GM21390 (cell line): ENCODE results near the gene COL6A2.
"Not testable (repeated sequence)": the region's sequence is repeated elsewhere in the genome, so short reads cannot be mapped to it uniquely, and the experiment has no call there.

ENCODE experiments used
- ATAC-seq: cut with Tn5 transposase; IDR thresholded peaks from one replicate; pipeline ENCODE4 v1.9.1; 2021; ENCODE audit not compliant: unreplicated experiment

COL6A2 gene

GRCh38 chr21:46092811-46093667 is 4.9 kb upstream of the COL6A2 start:
- no peak for ATAC-seq

GRCh38 chr21:46093668-46094400 is 4.1 kb upstream of the COL6A2 start:
- ATAC-seq = no peak

- no peak for ATAC-seq
These were observed 3.4 kb upstream of the COL6A2 start for GRCh38 chr21:46094401-46095082.

- no peak for ATAC-seq
These were observed 2.7 kb upstream of the COL6A2 start for GRCh38 chr21:46095083-46095719.

GRCh38 chr21:46095814-46096595 is 1.9 kb upstream of the COL6A2 start:
- no peak for ATAC-seq

DNA sequence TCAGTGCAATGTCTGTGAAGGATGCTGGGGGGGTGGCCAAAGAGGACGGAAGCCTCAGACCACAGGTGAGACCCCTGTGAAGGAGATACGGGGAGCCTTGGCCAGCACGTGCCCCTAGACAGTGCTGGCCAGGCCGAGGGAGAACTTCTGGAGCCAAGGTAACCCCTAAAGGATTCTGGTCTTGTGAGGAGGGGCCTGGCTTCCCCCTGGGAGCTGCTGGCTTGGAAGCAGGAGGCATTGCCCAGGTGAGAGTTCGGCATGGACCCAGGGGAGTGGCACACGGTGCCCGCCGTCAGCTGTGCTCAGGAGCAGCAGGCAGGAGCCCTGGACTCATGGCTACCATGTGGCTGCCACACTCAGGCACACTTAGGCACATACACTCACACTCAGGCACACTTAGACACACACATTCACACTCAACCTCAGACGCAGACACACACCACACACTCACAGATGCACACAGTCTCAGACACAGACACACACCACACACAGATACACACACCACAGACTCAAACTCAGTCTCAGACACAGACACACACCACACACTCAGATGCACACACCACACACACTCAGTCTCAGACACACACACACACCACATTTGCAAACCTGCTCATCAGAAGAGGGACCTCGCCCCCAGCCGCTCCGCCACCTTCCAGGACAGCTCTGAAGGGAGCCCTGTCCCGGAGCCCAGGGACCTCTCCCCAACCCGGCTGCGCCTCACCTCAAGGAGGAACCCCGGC is 1.1 kb upstream of the COL6A2 start:
- no peak for ATAC-seq

DNA sequence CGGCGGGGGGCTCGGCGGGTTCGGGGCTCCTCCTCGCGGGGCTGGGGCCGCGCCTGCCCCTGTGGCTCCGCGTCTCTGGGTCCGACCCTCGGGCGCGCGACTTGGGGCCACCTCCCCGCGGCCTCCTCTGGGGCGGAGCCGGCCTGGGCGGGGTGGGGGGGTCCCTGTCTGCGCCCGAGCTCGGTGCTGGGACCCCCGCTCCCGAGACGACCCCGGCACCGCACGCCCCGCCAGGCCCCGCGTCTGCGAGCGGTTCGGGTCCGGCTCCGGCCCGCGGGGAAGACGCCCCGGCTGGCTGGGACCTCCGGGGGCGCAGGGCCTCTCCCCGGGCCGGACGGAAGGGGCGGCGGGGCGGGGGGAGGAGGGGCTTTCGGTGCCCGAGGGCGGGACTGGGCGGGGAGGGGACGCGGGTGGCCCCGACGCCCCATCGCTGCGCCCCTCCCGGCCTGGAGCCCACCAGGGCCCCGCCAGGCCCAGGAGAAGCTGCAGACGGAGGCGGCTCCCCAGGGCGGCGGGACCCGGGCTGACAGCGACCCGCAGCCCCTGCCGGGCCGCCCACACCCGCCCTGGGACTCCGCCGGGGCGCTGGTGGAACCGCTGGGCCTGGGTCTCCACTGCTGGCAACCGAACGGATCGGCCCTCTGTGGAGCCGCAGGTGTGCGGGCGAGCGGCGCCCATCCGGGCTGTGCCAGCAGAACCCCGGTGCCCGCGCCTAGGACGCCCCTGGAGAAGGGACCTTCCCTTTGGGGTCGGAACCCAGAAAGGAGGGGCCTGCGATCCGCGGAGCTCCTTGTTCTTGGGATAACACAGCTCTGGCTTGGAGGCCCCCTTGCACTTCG is 610 bp downstream of the COL6A2 start:
- ATAC-seq = no peak

DNA sequence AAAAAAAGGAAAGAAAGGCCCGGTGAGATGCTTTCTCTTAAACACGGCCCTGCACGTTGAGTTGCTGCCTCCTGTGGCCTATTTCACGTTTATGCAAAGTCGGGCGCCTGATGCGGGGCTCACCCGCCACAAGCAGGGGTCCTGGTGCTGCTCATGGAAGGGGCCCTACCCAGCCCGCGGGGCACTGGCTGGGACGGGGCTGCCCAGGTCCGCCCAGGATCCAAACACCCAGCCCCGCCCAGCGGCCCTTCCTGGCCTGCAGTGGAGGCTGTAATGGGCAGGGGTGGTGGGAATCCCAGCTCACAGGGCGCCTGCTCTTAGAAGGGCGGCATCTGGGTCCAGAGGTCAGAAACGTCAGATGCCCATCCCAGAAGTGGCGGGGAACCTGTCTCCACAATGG is 1.6 kb downstream of the COL6A2 start:
- no peak for ATAC-seq

DNA sequence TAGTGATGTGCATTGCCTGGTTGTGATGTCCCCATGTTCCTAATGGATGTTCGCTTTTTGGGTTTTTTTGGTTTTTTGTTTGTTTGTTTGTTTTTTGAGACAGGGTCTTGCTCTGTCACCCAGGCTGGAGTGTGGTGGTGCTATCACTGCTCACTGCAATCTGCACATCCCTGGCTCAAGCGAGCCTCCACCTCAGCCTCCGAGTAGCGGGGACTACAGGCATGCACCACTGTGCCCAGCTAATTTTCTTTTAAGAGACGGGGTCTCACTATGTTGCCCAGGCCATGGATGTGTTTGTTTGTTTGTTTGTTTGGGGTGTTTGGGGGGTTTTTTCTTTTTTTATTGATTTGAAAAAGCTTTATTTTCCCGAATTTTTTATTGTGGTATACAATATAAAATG is 2.1 kb downstream of the COL6A2 start:
- no peak for ATAC-seq

- ATAC-seq = no peak
These were observed 2.5 kb downstream of the COL6A2 start for GRCh38 chr21:46100426-46100825.

DNA sequence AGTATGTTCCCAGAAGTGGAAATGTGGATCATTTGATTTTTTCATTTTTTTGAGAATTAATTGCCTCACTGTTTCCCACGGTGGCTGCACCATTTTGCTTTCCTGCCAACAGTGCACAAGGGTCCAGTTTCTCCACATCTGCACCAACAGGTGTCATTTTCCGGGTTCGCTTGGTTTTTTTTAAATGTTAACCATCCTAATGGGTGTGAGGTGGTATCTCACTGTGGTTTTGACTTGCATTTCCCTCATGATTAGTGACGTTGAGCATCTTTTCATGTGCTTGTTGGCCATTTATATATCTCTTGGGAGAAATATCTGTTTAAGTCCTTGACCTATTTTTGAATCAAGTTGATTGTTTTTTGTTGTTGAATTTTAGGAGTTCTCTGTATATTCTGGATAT is 3.0 kb downstream of the COL6A2 start:
- no peak for ATAC-seq

DNA sequence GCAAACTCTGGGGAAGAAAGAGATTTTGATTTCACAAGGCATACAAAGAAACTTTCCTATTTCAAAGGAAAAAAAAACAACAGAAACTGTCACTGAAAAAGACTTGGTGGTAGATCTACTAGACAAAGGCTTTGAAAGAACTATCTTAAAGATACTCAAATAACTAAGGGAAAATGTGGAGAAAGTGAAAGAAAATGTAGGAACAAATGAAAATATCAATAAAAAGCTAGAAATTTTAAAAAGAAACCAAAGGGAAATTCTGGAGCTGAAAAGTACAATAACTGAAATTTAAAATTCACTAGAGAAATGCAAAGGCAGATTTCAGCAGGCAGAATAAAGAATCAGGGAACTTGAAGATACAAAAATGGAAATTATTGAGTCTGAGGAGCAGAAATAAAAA is 6.2 kb downstream of the COL6A2 start:
- ATAC-seq = no peak

GRCh38 chr21:46107376-46107775 is 9.5 kb downstream of the COL6A2 start:
- not testable (repeated sequence) for ATAC-seq

- no peak for ATAC-seq
These were observed 11.0 kb downstream of the COL6A2 start for GRCh38 chr21:46108827-46109312.

DNA sequence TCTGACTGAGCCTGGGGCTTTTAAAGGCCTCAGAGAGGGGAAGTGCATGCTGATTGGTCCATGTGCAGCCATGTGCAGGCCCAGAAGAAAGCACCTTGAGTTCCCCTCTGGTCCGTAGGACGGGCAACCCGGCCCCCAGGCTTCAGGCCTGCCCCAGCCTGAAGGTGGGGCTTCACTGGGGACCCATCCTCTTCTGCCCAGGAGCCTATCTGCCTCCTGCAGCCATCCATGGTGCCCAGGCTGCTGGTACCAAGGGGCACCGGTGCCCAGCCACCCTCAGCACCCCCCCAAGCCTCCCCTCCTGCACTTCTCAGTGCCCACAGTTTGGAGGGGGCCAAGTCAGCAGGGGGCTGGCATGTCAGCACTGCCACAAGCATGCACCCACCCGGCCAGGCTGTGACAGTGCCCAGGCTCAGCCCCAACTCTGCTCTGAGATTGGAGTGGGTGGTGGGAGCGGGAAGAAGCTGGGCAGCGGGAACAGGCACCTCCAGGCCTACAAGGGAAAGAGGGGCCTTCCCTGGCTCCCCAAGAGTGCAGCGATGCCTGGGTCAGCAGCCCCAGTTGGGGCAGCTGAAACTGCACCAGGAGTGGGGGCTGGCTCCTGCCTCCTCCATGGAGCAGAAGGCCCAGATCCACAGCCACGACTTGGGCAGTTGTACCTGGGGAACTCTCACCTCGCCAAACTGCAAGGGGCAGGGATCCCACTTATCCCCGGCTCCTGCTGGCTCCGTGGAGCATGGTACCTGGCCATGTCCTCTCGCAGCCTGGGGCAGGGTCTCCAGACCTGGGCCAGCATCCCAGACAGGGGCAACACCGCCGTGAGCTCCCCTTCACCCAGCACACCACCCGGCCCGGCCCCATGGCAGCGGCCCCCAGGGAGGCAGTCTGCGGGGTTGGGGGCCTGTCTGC is 11.7 kb downstream of the COL6A2 start:
- ATAC-seq = no peak

DNA sequence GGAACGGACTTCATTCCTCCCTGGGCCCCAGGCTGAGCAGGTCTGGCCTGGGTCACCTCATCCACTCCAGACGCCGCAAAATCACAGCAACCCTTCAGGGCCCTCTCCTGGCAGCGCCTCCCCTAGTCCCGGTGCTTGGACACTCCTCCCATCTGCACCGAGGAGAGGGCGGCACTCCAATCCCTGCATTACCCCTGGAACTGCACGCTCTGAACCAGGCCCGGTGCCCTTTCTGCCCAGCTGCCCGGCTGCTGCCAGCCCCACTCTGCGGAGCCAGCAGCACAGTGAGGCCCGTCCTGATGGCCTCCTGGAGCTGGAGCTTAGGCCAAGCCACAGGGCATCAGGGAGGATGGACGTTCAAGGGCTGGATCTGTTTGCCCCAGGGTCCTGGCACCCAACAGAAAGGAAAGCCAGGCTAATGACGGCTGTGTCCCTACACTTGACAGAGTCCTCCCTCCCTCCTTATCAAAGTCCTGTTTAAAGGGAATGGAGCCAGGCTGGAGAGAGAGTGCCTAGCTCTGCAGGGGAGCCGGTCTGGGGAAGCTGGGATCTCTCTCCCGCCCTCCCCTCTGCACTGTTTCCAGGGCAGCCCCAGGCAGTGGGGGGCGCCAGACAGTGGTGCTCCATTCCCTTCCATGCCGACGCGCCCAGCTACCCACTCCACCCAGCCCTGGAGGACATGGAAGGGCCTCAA is 12.7 kb downstream of the COL6A2 start:
- ATAC-seq = no peak

- no peak for ATAC-seq
These were observed 13.3 kb downstream of the COL6A2 start for GRCh38 chr21:46111193-46111571.
